Upper lobe of right lung (tissue), 1 donor: ENCODE results near the gene SC5D. TPM values are rescaled to one million over a fixed set of nuclear protein-coding genes. Genes with fewer than 3 reads are reported as not detected.

Experiments used
- ATAC-seq: fragments of 200-7000 bp; cut with Tn5 transposase; one replicate; pipeline ENCODE4 v1.9.1; 2020; ENCODE audit warnings: mild to moderate bottlenecking, moderate library complexity
- DNase-seq: peaks from one replicate; pipeline ENCODE4 v3.0.0-alpha.2; 2020
- H3K27ac ChIP-seq: fragments of 200-600 bp; one replicate; pipeline ENCODE4 v1.8.0; 2022
- H3K27me3 ChIP-seq: fragments of 200-600 bp; one replicate; pipeline ENCODE4 v1.8.0; 2022; ENCODE audit warnings: mild to moderate bottlenecking
- H3K36me3 ChIP-seq: fragments of 200-600 bp; one replicate; pipeline ENCODE4 v1.8.0; 2022
- H3K4me1 ChIP-seq: fragments of 200-600 bp; one replicate; pipeline ENCODE4 v1.8.0; 2022
- H3K4me3 ChIP-seq: fragments of 200-600 bp; one replicate; pipeline ENCODE4 v1.8.0; 2022; ENCODE audit warnings: mild to moderate bottlenecking
- H3K9me3 ChIP-seq: fragments of 200-600 bp; one replicate; pipeline ENCODE4 v1.8.0; 2022
- CTCF ChIP-seq: fragments of 200-600 bp; IDR thresholded peaks from one replicate; pipeline ENCODE4 v1.8.0; 2022; ENCODE audit warnings: antibody characterized with exemption
- intact Hi-C: fragments of 100-400 bp; cut with DNase I; formaldehyde crosslinking; loops from one replicate; pipeline ENCODE4 v1.11.0; 2022
- total RNA-seq: library from RNA; stranded (reverse); fragmentation: NEBNext Ultra II Directional; extraction: Animal tissue kit (Norgen Biotek cat#: 25700); gene quantifications from one replicate; pipeline ENCODE4 v1.2.1, GENCODE V29; 2021
- donor health status: DM: no; HTN: yes; CAD: no; lungs with severe emphysema.

Gene SC5D
- total RNA-seq, 1 donor from 2014 or later: 64.8 TPM

DNA sequence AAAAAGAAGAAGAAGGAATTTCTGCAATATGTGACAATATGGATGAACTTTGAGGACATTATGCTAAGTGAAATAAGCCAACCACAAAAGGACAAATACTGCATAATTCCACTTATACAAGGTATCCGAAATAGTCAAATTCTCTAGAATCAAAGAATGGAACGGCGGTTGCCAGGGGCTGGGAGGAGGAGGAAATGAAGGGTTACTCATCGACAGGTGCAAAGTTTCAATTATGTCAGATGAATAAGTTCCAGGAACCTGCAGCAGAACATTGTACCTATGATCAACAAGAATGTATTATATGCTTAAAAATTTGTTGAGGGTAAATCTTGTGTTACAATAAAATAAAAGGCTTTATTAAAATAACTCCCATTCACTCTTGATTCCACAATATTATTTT, 49.0 kb downstream of the SC5D start:
- ATAC-seq (no peak), DNase-seq (no peak)
- no peaks in the 10 kb centered on the region for H3K36me3 ChIP-seq
- H3K9me3 ChIP-seq: no peaks in the 10 kb centered on the region
- TF ChIP-seq CTCF: no peak
- intact Hi-C loops: no loop called here
- H3K27ac ChIP-seq: no peak overlapping the region
- H3K4me1 ChIP-seq: peaks cover 4% of the 10 kb centered on the region
- no peaks in the 10 kb centered on the region for H3K27me3 ChIP-seq
- no peak overlapping the region for H3K4me3 ChIP-seq

DNA sequence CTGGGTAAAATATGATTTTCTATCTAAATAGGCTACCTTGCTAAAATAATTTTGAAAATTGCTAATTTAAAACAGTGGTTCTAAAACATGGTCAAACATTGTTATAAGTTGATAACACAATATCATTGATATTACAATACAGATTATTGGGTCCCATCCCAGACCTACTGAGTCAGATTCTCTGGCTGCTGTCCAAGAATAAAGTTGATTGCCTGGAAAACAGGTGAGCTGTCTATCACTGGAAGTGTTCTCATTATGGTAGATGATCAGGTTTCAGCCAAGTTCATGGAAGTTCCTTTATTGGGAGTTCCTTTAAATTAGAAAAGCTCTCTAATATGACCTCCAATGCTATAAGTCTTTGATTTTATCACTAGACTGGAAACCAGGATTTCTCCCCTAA, 52.3 kb downstream of the SC5D start:
- TF ChIP-seq CTCF: no peak
- H3K27ac ChIP-seq: no peak overlapping the region
- peaks cover 5% of the 10 kb centered on the region for H3K27me3 ChIP-seq
- no peak overlapping the region for H3K4me3 ChIP-seq
- DNase-seq: no peak
- H3K36me3 ChIP-seq: no peaks in the 10 kb centered on the region
- intact Hi-C loops: no loop called here
- no peak for ATAC-seq
- H3K9me3 ChIP-seq: no peaks in the 10 kb centered on the region
- H3K4me1 ChIP-seq: no peaks in the 10 kb centered on the region

DNA sequence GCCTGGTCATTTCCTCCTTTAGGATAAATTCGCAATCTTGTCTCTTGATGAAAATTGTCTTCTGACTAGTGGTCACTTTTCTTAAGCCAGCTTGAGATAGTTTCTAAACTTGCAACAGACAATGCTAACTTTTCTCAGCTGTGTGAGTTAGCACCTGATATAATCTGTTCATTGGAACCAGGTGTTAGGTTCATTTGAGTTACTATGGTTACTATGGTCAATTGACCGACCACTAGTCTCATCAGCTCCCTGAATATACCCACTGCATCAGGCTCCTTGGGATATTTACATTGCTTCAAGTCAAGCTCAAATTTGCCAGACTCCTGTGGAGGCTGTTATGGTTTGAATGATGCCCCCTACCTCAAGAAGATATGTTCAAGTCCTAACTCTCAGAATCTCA, 54.5 kb downstream of the SC5D start:
- Histone ChIP-seq H3K4me1 (peaks cover 6% of the 10 kb centered on the region), H3K27me3 (peaks cover 5% of the 10 kb centered on the region), H3K9me3 (no peaks in the 10 kb centered on the region), H3K27ac (no peak overlapping the region), H3K4me3 (no peak overlapping the region), H3K36me3 (no peaks in the 10 kb centered on the region)
- TF ChIP-seq CTCF: no peak
- ATAC-seq: no peak
- DNase-seq: no peak
- intact Hi-C loops: no loop called here

- no peak for ATAC-seq
- Histone ChIP-seq H3K9me3 (no peaks in the 10 kb centered on the region), H3K4me3 (no peak overlapping the region), H3K4me1 (peaks cover 6% of the 10 kb centered on the region), H3K36me3 (no peaks in the 10 kb centered on the region), H3K27me3 (peaks cover 5% of the 10 kb centered on the region), H3K27ac (no peak overlapping the region)
- intact Hi-C loops: no loop called here
- no peak for TF ChIP-seq CTCF
- DNase-seq: no peak
Observed at GRCh38 chr11:121347813-121348212, 55.2 kb downstream of the SC5D start.

DNA sequence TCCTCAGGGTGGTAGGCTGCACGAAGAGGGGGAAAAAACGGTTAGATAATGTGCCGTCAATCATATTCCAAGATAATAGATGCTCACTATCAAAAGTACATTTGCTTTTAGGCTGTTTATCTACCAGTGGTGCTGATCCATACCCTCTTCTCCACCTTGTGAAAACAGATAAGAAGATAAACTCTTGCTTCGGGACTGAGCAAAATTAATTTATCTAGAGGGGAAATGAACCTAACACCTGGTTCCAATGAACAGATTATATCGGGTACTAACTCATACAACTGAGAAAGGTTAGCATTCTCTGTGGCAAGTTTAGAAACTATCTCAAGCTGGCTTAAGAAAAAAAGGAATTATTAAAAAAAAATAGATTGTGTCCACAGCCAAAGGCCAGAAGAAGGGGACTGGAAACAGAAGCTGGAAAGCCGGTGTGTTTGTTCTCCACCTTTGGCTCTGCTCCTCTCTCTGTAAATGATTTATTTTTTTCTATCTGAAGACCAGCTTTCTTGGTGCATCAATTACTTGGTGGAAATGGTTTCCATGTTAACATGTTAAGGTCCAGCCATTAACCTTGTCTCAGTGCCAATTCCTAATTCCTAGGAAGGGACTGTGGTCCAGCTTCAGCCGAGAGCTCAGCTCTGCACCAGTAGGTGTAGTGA, 55.8 kb downstream of the SC5D start:
- no peak overlapping the region for H3K27ac ChIP-seq
- peaks cover 6% of the 10 kb centered on the region for H3K4me1 ChIP-seq
- DNase-seq: no peak
- H3K36me3 ChIP-seq: no peaks in the 10 kb centered on the region
- ATAC-seq: no peak
- TF ChIP-seq CTCF: no peak
- peaks cover 5% of the 10 kb centered on the region for H3K27me3 ChIP-seq
- intact Hi-C loops: no loop called here
- no peak overlapping the region for H3K4me3 ChIP-seq
- no peaks in the 10 kb centered on the region for H3K9me3 ChIP-seq

GRCh38 chr11:121349790-121350189, 57.2 kb downstream of the SC5D start:
- no peak overlapping the region for H3K4me3 ChIP-seq
- no peaks in the 10 kb centered on the region for H3K9me3 ChIP-seq
- intact Hi-C loops: no loop called here
- H3K27me3 ChIP-seq: peaks cover 5% of the 10 kb centered on the region
- TF ChIP-seq CTCF: no peak
- no peaks in the 10 kb centered on the region for H3K36me3 ChIP-seq
- ATAC-seq: no peak
- peaks cover 6% of the 10 kb centered on the region for H3K4me1 ChIP-seq
- H3K27ac ChIP-seq: no peak overlapping the region
- DNase-seq: no peak
